Kasumi-1 (cell line): ENCODE measurements around the gene MEPE.

Experiments
- DNase-seq, 2 experiments: peaks; one replicate each; lab custom pipeline; 2025; lab: John Stamatoyannopoulos, UW

Gene MEPE

GRCh38 chr4:87832669-87833068 lies at the start of gene MEPE:
TSS of gene MEPE (plus strand) at chr4:87832969. CDS start at chr4:87834715, 1,746 bp downstream.
- no peak for DNase-seq

DNA sequence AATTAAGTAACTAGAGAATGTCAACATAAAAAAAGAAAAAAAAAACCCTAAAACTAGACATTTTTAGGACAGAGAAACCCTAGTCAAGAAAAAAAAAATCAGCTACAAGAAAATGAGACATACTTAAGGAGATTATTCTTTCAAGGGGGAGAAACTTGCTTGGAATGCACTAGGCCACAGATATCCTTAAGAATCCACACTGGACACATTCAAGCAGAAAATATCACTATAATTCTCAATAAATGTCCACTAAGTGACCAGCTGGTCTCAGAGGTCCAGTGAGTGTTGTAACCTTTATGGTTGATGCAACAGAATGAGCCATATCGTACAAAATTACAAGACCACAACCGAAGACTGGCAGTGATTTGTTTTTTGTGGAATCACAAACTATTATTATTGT lies 49.0 kb upstream of the MEPE start:
- DNase-seq, result no peak

DNA sequence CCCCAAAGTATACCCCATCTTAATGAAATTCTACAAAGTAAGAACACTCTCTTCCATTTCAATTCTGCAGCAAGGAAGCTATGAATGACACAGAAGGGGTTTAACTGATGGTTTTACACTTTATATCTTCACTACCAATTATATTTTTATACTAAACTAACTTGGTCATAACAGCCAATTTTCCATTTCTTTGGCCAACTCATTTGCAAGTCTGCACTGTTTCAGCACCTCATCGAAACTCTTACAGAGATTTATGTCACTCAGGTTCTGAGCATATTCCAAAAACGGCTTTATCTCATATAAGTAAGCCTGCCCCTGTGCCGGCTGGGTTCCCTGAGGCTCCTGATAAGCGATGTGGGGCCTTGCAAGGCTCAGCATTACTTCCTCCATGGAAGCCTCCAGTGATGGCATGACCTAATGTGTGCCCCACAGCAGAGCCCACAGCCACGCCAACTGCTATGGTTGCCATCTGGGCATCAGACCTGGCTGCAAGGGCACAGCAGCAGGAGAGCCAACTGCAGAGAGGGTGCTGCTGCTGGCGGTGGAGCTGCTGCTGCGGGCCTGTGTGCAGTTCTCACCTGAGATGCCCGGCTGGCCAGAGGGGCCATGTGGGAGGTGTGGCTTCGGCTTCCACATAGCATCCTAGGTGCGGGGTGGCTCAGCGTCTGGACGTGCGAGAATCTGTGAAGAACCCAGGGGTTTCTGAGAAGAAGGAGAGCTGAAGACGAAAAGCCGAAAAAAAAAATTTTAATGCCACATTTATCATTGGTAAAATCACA lies 46.8 kb upstream of the MEPE start:
- DNase-seq, result no peak

- no peak for DNase-seq
These were observed 33.3 kb upstream of the MEPE start, which contains the start of gene IBSP for GRCh38 chr4:87799301-87800113. TSS of gene IBSP (plus strand) at chr4:87799554. CDS start at chr4:87802362, 2,808 bp downstream.

GRCh38 chr4:87802858-87803257 lies 29.9 kb upstream of the MEPE start:
- no peak for DNase-seq

GRCh38 chr4:87803421-87803820 lies 29.3 kb upstream of the MEPE start:
- DNase-seq, result no peak

- no peak for DNase-seq
These were observed 27.9 kb upstream of the MEPE start for GRCh38 chr4:87804871-87805270.

DNA sequence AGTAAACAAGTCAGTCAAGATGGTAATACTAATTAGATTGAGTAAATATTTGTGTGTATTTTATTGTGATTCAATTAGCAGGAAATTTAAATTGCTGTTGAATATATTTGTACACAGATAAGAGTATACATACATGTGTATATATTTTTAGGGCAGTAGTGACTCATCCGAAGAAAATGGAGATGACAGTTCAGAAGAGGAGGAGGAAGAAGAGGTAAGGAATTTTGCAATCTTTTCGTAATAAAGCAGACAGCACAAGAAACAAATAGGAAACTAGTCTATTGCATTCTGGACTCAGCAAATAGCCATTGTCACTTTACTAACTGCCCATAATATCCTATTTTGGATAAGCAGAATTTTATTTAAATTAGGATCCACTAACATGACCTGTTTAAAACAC lies 26.8 kb upstream of the MEPE start:
- no peak for DNase-seq

DNA sequence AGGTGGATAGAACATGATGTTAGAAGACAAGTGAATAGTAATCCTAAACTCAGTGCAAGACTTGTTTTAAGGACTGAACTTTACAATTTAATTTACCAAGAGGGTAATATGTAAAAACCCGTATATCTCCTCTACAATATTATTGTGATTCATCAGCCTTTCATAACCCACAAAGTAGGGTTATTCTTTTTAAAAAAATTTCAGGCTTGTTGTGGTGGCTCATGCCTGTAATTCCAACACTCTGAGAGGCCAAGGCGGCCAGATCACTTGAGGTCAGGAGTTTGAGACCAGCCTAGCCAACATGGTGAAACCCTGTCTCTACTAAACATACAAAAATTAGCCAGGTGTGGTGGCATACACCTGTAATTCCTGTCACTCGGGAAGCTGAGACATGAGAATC lies 26.2 kb upstream of the MEPE start:
- no peak for DNase-seq

DNA sequence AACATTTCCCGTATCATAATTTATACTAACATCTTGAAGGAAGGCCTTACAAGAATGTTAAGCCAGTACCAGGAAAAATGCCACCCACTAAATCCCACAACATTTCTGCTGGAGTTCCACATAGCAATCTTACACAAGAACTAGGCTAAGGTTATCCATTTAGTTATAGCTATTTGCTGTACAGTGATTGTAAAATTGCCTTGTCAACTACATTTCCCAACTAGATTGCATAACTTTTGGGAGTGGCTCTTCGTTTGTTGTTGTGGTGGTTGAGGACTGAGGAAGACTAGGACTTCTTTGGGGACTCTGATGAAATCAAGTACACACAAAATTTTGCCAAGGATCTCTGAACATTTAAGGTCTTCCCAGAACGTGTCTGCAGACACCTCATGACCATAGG lies 25.4 kb upstream of the MEPE start:
- DNase-seq, result no peak

DNA sequence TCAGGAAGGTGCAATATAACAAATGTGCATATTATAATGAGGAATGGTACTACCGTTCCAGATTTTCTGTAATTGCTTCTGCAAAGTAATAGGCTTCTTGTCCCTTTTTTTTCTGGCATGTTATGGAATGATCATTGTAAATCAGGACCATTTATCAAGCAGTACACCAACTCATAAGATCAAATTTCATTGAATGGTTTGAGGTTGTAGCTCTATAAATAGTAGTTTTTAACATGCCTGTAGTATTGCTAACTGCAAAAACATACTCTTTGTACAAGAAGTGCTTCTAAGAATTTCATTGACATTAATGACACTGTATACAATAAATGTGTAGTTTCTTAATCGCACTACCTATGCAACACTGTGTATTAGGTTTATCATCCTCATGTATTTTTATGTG lies 20.8 kb upstream of the MEPE start:
- no peak for DNase-seq

DNA sequence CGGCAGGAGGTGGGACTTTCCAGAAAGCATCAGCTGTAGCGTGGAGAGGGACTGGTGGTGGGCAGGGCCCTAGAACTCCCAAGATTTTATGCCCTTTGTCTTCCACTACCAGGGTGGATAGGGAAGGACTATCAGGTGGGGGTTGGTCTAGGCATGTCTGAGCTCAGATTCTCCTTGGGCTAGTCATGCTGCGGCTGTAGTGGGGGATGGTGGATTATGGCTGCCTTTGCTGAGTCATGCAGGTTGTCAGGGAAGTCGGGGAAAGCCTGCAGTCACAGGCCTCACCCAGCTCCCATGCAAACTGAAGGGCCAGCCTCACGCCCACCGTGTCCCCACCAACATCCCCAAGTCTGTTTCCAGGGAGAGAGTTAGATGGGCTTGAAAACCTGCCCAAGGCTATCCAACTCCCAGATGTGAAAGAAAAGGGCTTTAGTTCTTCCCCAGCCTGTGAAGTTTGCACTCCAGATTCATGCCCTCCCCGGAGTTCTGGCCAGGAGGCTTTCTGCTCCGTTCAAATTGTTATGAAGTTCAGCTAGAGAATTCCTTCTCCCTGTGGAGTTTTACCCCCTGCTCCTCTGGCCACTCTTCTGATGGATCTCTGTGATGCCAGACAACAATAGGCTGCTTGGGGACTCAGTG lies 13.4 kb upstream of the MEPE start:
- DNase-seq, result no peak

DNA sequence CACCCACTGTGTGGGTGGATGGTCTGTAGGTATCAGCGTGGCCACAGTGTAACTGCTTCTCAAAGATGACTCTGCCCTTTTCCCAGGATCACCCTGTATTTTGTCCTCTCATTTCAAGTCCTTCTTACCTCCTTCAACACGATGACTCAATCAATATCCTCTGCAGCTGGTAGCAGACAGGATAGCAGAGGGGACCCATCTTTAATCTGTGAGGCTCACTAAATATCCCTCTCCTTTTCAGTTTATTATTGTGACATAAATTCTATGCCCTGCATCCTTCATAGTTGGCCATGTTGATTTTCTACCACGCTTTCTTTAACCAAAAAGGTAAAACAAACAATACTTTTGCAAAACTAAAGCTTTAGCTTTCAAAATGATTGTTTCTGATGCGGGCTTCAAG lies 9.6 kb upstream of the MEPE start:
- no peak for DNase-seq

GRCh38 chr4:87823724-87824123 lies 9.0 kb upstream of the MEPE start:
- no peak for DNase-seq

DNA sequence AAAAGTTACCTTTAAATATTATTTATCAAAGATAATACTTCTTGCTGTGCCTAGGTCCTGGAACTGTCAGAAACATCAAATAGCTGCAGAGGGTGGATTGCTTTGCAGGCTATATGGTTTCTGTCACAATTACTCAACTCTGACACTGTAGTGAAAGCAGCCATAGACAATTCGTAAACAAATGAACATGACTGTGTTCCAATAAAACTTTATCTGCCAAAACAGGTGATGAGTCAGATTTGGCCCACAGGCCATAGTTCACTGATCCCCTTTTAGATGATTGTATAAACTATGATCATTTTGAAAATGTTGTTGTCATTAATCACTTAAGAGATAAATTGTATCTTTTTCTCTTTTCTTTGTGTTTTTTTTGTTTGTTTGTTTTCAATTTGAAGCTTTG lies 8.4 kb upstream of the MEPE start:
- DNase-seq, result no peak

DNA sequence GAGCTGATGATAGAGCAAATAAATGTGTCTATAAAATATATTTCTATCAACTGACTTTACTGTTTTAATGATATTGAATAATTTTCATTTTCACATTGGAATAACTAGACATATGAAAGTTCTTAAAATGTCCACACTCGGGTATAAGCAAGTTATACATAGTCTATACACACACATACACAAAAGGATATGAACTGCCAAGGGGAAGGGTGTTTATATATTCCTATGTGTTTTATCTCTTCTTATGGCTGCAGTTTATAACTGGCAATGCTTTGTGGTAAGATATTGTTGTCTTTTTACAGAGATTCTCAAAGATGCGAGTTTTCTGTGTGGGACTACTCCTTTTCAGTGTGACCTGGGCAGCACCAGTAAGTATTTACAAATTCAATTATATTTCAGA lies 1.6 kb downstream of the MEPE start:
- no peak for DNase-seq

DNA sequence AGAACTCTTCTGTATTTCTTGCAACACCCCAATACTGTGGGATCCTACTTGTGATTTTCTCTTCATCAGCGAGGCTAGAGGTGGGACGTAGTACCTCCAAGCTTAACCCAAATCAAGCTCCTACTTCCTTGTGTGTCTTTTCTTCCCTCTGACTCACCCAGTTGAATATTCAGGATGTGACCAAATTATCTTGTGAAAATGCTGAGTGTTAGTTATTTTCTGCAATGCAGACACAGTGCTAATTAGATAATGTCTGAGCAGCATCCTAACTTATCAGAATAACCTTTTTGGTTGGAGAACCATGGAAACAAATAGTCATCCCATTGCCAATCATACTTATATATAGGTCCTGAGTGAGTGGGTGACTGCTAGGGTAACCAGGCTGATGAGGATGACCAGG lies 2.4 kb downstream of the MEPE start:
- no peak for DNase-seq

DNA sequence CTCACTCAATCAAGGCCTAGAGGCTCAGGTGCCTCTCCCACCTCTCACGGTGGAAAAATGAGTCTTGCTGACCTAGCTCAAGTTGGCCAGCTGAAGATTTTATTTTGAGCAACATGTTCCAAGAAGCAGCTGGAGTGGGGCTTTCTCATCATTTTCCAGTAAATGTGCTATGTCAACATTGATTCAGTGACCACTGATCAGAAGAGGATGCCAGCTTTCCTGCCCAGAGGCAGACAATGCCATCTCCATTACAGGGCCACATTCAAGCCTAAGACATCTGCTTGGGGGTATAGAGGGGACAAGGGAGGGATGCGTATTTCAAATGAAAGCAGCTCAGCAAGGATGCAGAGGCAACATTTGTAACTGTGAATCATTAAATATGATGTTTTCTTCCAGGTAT lies 3.0 kb downstream of the MEPE start:
- DNase-seq, result no peak

GRCh38 chr4:87838205-87838604 lies 5.4 kb downstream of the MEPE start:
- DNase-seq, result peak; percentile 49 to 62

DNA sequence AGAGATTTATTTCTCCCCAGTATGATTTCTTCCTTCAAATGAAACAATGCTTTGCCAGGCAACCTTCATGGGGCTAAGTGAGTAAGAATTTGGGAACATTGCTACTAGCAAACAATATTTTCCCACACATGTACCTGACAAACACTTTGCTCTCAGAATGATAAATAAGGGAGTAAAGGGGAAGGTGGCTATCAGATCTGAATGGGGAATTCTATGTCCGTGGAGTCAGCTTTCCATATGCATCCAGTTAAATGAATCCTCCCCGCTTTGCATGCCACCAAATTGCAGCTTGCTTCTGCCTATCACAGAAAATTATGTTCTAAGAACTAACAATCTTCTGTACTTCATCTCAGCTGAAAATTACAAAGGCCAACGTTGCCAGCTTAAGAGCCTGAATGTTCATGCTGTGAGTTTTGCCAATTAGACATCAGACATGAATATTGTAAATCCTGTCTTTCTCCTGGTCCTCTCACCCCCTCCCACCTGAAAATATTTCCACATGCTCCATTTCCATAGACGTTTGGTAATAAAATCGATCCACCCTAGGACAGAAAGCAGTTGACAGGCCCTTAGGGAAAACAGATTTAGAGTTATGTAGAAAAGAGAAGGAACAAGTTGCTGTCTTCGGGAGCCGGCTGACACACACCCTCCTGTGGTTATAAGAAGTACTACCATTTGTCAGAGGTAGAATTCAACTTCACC lies 6.3 kb downstream of the MEPE start:
- peak; percentile 78 to 90 for DNase-seq

DNA sequence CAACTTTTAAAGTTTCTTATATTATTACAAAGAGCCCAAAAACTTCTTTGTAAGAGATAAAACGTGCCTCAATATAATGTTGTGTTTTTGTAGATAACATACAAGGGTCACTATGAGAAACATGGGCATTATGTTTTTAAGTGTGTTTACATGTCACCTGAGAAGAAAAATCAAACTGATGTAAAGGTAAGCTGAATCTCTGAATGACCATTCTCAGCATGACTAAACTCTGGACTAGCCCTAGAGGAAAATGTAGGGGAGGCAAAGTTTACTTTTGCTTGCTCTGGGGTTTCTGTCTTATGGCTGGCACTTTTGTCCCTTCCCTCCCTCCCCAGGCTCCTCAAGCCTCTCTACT lies 6.8 kb downstream of the MEPE start:
- no peak for DNase-seq

DNA sequence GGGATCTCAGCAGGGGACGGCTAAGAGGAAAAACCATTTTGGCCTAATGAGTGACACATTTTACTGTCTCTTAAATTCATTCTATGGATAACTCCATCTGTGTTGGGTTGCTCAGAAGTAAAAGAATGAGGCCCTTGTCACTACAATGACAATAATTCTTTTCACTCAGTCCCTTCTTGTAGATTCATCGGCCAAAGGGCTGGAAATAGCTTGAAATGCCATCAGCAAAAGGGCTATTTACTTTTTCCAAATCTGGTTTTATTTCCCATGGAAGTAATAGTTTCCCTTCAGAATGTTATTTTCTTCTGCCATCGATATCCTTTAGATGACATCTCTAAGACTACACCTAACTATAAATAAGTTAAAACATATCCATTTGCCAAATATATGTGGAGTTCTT lies 7.4 kb downstream of the MEPE start:
- no peak for DNase-seq
